ENCODE measurements around the gene SETBP1.

The SETBP1 gene

GRCh38 chr18:44973282-44973681, 292.6 kb downstream of the SETBP1 start:
- no peak for DNase-seq (ENCODE audit: low spot score)

GRCh38 chr18:44974174-44974573, 293.5 kb downstream of the SETBP1 start:
- DNase-seq (ENCODE audit: low spot score) = no peak

GRCh38 chr18:44977856-44978255, 297.2 kb downstream of the SETBP1 start:
- DNase-seq (ENCODE audit: low spot score) = no peak

GRCh38 chr18:44979748-44980147, 299.1 kb downstream of the SETBP1 start:
- DNase-seq (ENCODE audit: low spot score) = no peak

GRCh38 chr18:44981121-44981520, 300.4 kb downstream of the SETBP1 start:
- no peak for DNase-seq (ENCODE audit: low spot score)

GRCh38 chr18:44986933-44987332, 306.2 kb downstream of the SETBP1 start:
- no peak for DNase-seq (ENCODE audit: low spot score)

- DNase-seq (ENCODE audit: low spot score) = no peak
Measured at GRCh38 chr18:44987371-44987770, 306.7 kb downstream of the SETBP1 start.

- DNase-seq (ENCODE audit: low spot score) = no peak
Measured at GRCh38 chr18:44988821-44989587, 308.3 kb downstream of the SETBP1 start.

GRCh38 chr18:44996261-44996660, 315.6 kb downstream of the SETBP1 start:
- DNase-seq (ENCODE audit: low spot score) = no peak

- DNase-seq (ENCODE audit: low spot score) = no peak
Measured at GRCh38 chr18:44997174-44997573, 316.5 kb downstream of the SETBP1 start.

- DNase-seq (ENCODE audit: low spot score) = no peak
Measured at GRCh38 chr18:44998360-44998759, 317.7 kb downstream of the SETBP1 start.

- DNase-seq (ENCODE audit: low spot score) = no peak
Measured at GRCh38 chr18:45004546-45005080, 323.9 kb downstream of the SETBP1 start.

- DNase-seq (ENCODE audit: low spot score) = no peak
Measured at GRCh38 chr18:45006934-45007333, 326.2 kb downstream of the SETBP1 start.

- no peak for DNase-seq (ENCODE audit: low spot score)
Measured at GRCh38 chr18:45007531-45007930, 326.8 kb downstream of the SETBP1 start.

- no peak for DNase-seq (ENCODE audit: low spot score)
Measured at GRCh38 chr18:45008694-45009413, 328.2 kb downstream of the SETBP1 start.

GRCh38 chr18:45009756-45010155, 329.1 kb downstream of the SETBP1 start:
- DNase-seq (ENCODE audit: low spot score) = no peak

GRCh38 chr18:45012286-45012685, 331.6 kb downstream of the SETBP1 start:
- DNase-seq (ENCODE audit: low spot score) = no peak

- no peak for DNase-seq (ENCODE audit: low spot score)
Measured at GRCh38 chr18:45014047-45014501, 333.4 kb downstream of the SETBP1 start.

- no peak for DNase-seq (ENCODE audit: low spot score)
Measured at GRCh38 chr18:45015788-45016128, 335.1 kb downstream of the SETBP1 start.

- DNase-seq (ENCODE audit: low spot score) = no peak
Measured at GRCh38 chr18:45019469-45019868, 338.8 kb downstream of the SETBP1 start.

- DNase-seq (ENCODE audit: low spot score) = no peak
Measured at GRCh38 chr18:45023519-45023918, 342.8 kb downstream of the SETBP1 start.

- no peak for DNase-seq (ENCODE audit: low spot score)
Measured at GRCh38 chr18:45024357-45025088, 343.8 kb downstream of the SETBP1 start.

- DNase-seq (ENCODE audit: low spot score) = no peak
Measured at GRCh38 chr18:45025089-45025450, 344.4 kb downstream of the SETBP1 start.

Data from CD4-positive, alpha-beta T cell treated with Interleukin-6 at 100 ng/mL for 8 hours (primary cell).